Endothelial cell of umbilical vein (primary cell): ENCODE measurements around the gene BCAR1. TPM values are rescaled to one million over a fixed set of nuclear protein-coding genes. Genes with fewer than 3 reads are reported as not detected.

Experiments used
- BruUV-seq: library from RNA; stranded (reverse); fragments of 400-500 nt; replicated peaks from 2 replicates; lab custom pipeline; 2021; lab: Mats Ljungman, UMichigan
- CTCF ChIA-PET: fragments of 300-600, 350-600 bp; sonication (Branson Sonifier 250); formaldehyde crosslinking; loops from one replicate; lab custom pipeline; 2021; ENCODE audit warnings: antibody characterized with exemption, inconsistent platforms; lab: Charles Lee
- POLR2A ChIA-PET: fragments of 300-600, 350-600 bp; sonication (Branson Sonifier 250); formaldehyde crosslinking; loops from one replicate; lab custom pipeline; 2021; ENCODE audit warnings: antibody characterized with exemption, inconsistent platforms; lab: Charles Lee
- DNase-seq: peaks from one replicate; pipeline ENCODE4 v3.0.0-alpha.2; 2011; ENCODE audit warnings: low read depth, low spot score
- FAIRE-seq: peaks from 2 replicates; lab custom pipeline; 2011; peaks lifted over from hg19 to GRCh38; lab: Jason Lieb, UNC
- H2AFZ ChIP-seq: 2 replicates; pipeline ENCODE4 v1.6.0; 2012; ENCODE audit warnings: low read depth, low read length, control low read depth, inconsistent platforms
- H3K27ac ChIP-seq: 2 replicates; pipeline ENCODE4 v1.5.1; 2011; ENCODE audit warnings: low read depth, mild to moderate bottlenecking, control low read depth, low read length, moderate library complexity; ENCODE audit not compliant: insufficient read depth
- H3K27me3 ChIP-seq, 2 experiments: 2 replicates each; pipeline versions ENCODE4 v1.6.0 to v1.6.1; 2011; ENCODE audit warnings: low read length in 2 of 2, mixed read lengths in 1 of 2; ENCODE audit not compliant: control insufficient read depth in 2 of 2, insufficient read depth in 2 of 2
- H3K36me3 ChIP-seq, 2 experiments: 2 replicates in 1 of 2; 3 replicates in 1 of 2; pipeline ENCODE4 v1.5.1; 2011; ENCODE audit warnings: low read length in 2 of 2, mild to moderate bottlenecking in 1 of 2, moderate library complexity in 1 of 2; ENCODE audit not compliant: control insufficient read depth in 2 of 2, insufficient read depth in 2 of 2; ENCODE audit errors: extremely low read depth in 1 of 2
- H3K4me1 ChIP-seq: 3 replicates; pipeline ENCODE4 v1.5.1; 2011; ENCODE audit warnings: mild to moderate bottlenecking, low read length; ENCODE audit not compliant: control insufficient read depth, insufficient read depth; ENCODE audit errors: extremely low read depth
- H3K4me2 ChIP-seq: 2 replicates; pipeline ENCODE4 v1.6.1; 2011; ENCODE audit warnings: low read length, control low read depth, mixed read lengths; ENCODE audit not compliant: insufficient read depth
- H3K4me3 ChIP-seq, 3 experiments: fragments of 200-600 bp in 1 of 3; sonication (generic), shearing (Covaris generic) in 1 of 3; replicated peaks in 1 of 3; 2 replicates each; pipeline ENCODE4 v1.5.1; 2011 to 2016; ENCODE audit warnings: control low read depth in 3 of 3, low read length in 3 of 3, mild to moderate bottlenecking in 2 of 3, inconsistent platforms in 1 of 3, low read depth in 1 of 3, moderate library complexity in 1 of 3; ENCODE audit not compliant: insufficient read depth in 1 of 3
- H3K79me2 ChIP-seq: 2 replicates; pipeline ENCODE4 v1.6.0; 2012; ENCODE audit warnings: low read length, inconsistent platforms; ENCODE audit not compliant: control insufficient read depth, insufficient read depth
- H3K9ac ChIP-seq: replicated peaks from 2 replicates; pipeline ENCODE3; 2011; ENCODE audit warnings: low read length, control low read depth; ENCODE audit not compliant: insufficient read depth; ENCODE audit errors: extremely low read depth
- H3K9me1 ChIP-seq: replicated peaks from 3 replicates; pipeline ENCODE4 v1.6.0; 2011; ENCODE audit warnings: mild to moderate bottlenecking, low read length; ENCODE audit not compliant: control insufficient read depth, insufficient read depth; ENCODE audit errors: extremely low read depth
- H3K9me3 ChIP-seq: replicated peaks from 2 replicates; pipeline ENCODE4 v1.5.1; 2012; ENCODE audit warnings: low read length, inconsistent platforms; ENCODE audit not compliant: control insufficient read depth, insufficient read depth
- H4K20me1 ChIP-seq: replicated peaks from 2 replicates; pipeline ENCODE3; 2011; ENCODE audit warnings: mild to moderate bottlenecking, low read length; ENCODE audit not compliant: control insufficient read depth, insufficient read depth; ENCODE audit errors: extremely low read depth
- EZH2 ChIP-seq: IDR thresholded peaks from 2 replicates; pipeline ENCODE4 v1.6.1; 2012; ENCODE audit warnings: borderline replicate concordance, low read depth, mild to moderate bottlenecking, moderate library complexity, low read length, inconsistent platforms; ENCODE audit not compliant: severe bottlenecking
- MAX ChIP-seq: IDR thresholded peaks from 2 replicates; pipeline ENCODE4 v1.6.1; 2011; ENCODE audit not compliant: insufficient read depth, insufficient read length
- POLR2A ChIP-seq: IDR thresholded peaks from 2 replicates; pipeline ENCODE4 v1.6.1; 2012; ENCODE audit warnings: low read depth, mild to moderate bottlenecking, control low read depth, low read length
- POLR2AphosphoS5 ChIP-seq: IDR thresholded peaks from 2 replicates; pipeline ENCODE4 v1.6.1; 2012; ENCODE audit warnings: low read depth, mild to moderate bottlenecking, control low read depth, low read length, moderate library complexity; ENCODE audit not compliant: insufficient read depth
- dilution Hi-C: fragments of 300-500 bp; cut with MboI; formaldehyde crosslinking; loops from one replicate; pipeline ENCODE4 v1.15.0; 2019; ENCODE audit warnings: low sequenced_read_pairs; ENCODE audit not compliant: extremely low pct_ligation_motif_present
- intact Hi-C: fragments of 100-400 bp; cut with micrococcal nuclease; formaldehyde crosslinking; loops from one replicate; pipeline ENCODE4 v1.10.0; 2022
- polyA plus RNA-seq, 4 experiments: library from polyadenylated mRNA; depleted of rRNA in 3 of 4; stranded (reverse) in 3 of 4; unstranded in 1 of 4; fragments of >200 nt; gene quantifications; 2 replicates each; pipeline versions ENCODE4 v1.2.1 to v1.2.3, GENCODE V29; 2011 to 2012; ENCODE audit warnings: missing spikeins in 1 of 4
- total RNA-seq: library from RNA; stranded (reverse); gene quantifications from 2 replicates; pipeline ENCODE4 v1.2.3, GENCODE V29; 2021

Gene BCAR1
- total and polyA plus RNA-seq, 2 donors (not counting 3 experiments of a cell fraction or from before 2014, with no cell fraction given) = 171 to 267 TPM

- Histone ChIP-seq H3K4me3 (no peak overlapping the region), H3K27ac (no peak overlapping the region), H3K4me1 (no peaks in the 10 kb centered on the region), H3K36me3 (peaks cover 15 to 32% of the 10 kb centered on the region in 2 experiments), H3K79me2 (peaks cover 6% of the 10 kb centered on the region), H4K20me1 (peaks cover 2% of the 10 kb centered on the region), H2AFZ (no peak overlapping the region), H3K9me3 (no peaks in the 10 kb centered on the region), H3K4me2 (no peak overlapping the region), H3K9me1 (no peaks in the 10 kb centered on the region), H3K9ac (no peak overlapping the region), H3K27me3 (no peaks in the 10 kb centered on the region)
- intact Hi-C loops = no loop called here
- no peak for FAIRE-seq
- dilution Hi-C loops = no loop called here
- POLR2A ChIA-PET = no interaction called here
- no TSS peak for BruUV-seq
- CTCF ChIA-PET = interaction anchor here (1.1 to 4.0 kb wide), 2 partner anchors 158 to 174 kb away, joined by 3 to 20 read pairs; no protein-coding TSS in a partner anchor
- peak; percentile 24 for DNase-seq
- TF ChIP-seq POLR2AphosphoS5 (peak; percentile 28), MAX (no peak), POLR2A (peak; percentile 53)
Observed at GRCh38 chr16:75227361-75228142, 23.9 kb downstream of the BCAR1 start.

- Histone ChIP-seq H3K9me1 (no peaks in the 10 kb centered on the region), H3K9ac (no peak overlapping the region), H2AFZ (no peak overlapping the region), H3K4me3 (no peak overlapping the region), H3K4me1 (no peaks in the 10 kb centered on the region), H3K9me3 (no peaks in the 10 kb centered on the region), H3K4me2 (no peak overlapping the region), H3K27ac (no peak overlapping the region), H4K20me1 (peaks cover 2% of the 10 kb centered on the region), H3K27me3 (no peaks in the 10 kb centered on the region), H3K79me2 (peaks cover 4% of the 10 kb centered on the region), H3K36me3 (peaks cover 15 to 29% of the 10 kb centered on the region in 2 experiments)
- FAIRE-seq (no peak), DNase-seq (peak; percentile 21)
- BruUV-seq = no TSS peak
- ChIA-PET CTCF (interaction anchor here (1.1 to 4.0 kb wide), 2 partner anchors 159 to 175 kb away, joined by 3 to 20 read pairs; no protein-coding TSS in a partner anchor), POLR2A (interaction anchor here (0.6 kb wide), 1 partner anchor 9 kb away, joined by 5 read pairs; no protein-coding TSS in a partner anchor)
- TF ChIP-seq POLR2AphosphoS5 = peak; percentile 81
- no peak for TF ChIP-seq EZH2
- peak; percentile 68 for TF ChIP-seq POLR2A
- dilution Hi-C loops = no loop called here
- intact Hi-C loops = no loop called here
Observed at GRCh38 chr16:75226550-75227360, 24.7 kb downstream of the BCAR1 start.
